Activated naive CD8-positive, alpha-beta T cell treated with anti-CD3 and anti-CD28 coated beads, Interleukin-2, amount 10 ng/mL, durations not matched to agents 7 days and 5 days (primary cell): Measurements from ENCODE around the gene TSPAN1. TPM values are rescaled to one million over a fixed set of nuclear protein-coding genes. Genes with fewer than 3 reads are reported as not detected.

Experiments used
- ATAC-seq: fragments of 150-1000 bp; cut with Tn5 transposase; one replicate; pipeline ENCODE4 v1.10.0; 2021; ENCODE audit warnings: low read depth, moderate library complexity
- POLR2A ChIA-PET: fragments of 350-600 bp; sonication (Branson Sonifier 250); formaldehyde crosslinking; loops from one replicate; lab custom pipeline; 2021; ENCODE audit warnings: antibody characterized with exemption; lab: Charles Lee
- DNase-seq: peaks from one replicate; pipeline ENCODE4 v3.0.0; 2021
- H3K27ac Mint-ChIP-seq: one replicate; pipeline ENCODE4 v1.8.0; 2022; ENCODE audit warnings: mild to moderate bottlenecking, mixed read lengths
- H3K27me3 Mint-ChIP-seq: one replicate; pipeline ENCODE4 v1.8.0; 2022; ENCODE audit warnings: mild to moderate bottlenecking, moderate library complexity, mixed read lengths
- H3K36me3 Mint-ChIP-seq: one replicate; pipeline ENCODE4 v1.8.0; 2021; ENCODE audit warnings: mild to moderate bottlenecking, mixed read lengths
- H3K4me1 Mint-ChIP-seq: one replicate; pipeline ENCODE4 v1.8.0; 2021; ENCODE audit warnings: mixed read lengths
- H3K4me3 Mint-ChIP-seq: one replicate; pipeline ENCODE4 v1.8.0; 2022; ENCODE audit warnings: mild to moderate bottlenecking, moderate library complexity, mixed read lengths
- H3K9me3 Mint-ChIP-seq: one replicate; pipeline ENCODE4 v1.8.0; 2021; ENCODE audit warnings: mixed read lengths
- total RNA-seq, 2 experiments: library from RNA; stranded (reverse); gene quantifications; one replicate each; pipeline ENCODE4 v1.2.3, GENCODE V29; 2021

The TSPAN1 gene
- total RNA-seq, 2 experiments from 2014 or later: not detected

GRCh38 chr1:46171871-46172270, 3.0 kb upstream of the TSPAN1 start:
- Mint-ChIP-seq H3K27ac (no peak overlapping the region), H3K4me3 (no peak overlapping the region), H3K9me3 (no peaks in the 10 kb centered on the region), H3K4me1 (peaks cover 9% of the 10 kb centered on the region), H3K36me3 (no peaks in the 10 kb centered on the region), H3K27me3 (peaks cover 4% of the 10 kb centered on the region)
- no peak for ATAC-seq
- POLR2A ChIA-PET: no interaction called here
- no peak for DNase-seq

DNA sequence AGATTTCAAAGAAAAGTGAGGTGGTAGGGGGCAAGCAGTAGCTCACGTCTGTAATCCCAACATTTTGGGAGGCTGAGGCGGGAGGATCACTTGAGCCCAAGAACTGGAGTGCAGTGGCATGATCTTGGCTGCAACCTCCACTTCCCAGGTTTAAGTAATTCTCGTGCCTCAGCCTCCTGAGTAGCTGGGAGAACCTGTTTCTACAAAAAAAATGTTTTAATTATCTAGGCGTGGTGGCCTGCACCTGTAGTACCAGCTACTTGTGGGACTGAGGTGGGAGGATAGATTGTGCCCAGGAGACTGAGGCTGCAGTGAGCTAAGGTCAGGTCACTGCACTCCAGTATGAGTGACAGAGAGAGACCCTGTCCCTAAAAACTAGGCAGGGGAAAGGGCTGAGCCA, 2.6 kb upstream of the TSPAN1 start:
- no peak overlapping the region for H3K4me3 Mint-ChIP-seq
- H3K27ac Mint-ChIP-seq: no peak overlapping the region
- H3K36me3 Mint-ChIP-seq: no peaks in the 10 kb centered on the region
- ATAC-seq (no peak), DNase-seq (no peak)
- H3K27me3 Mint-ChIP-seq: peaks cover 4% of the 10 kb centered on the region
- H3K4me1 Mint-ChIP-seq: peaks cover 5% of the 10 kb centered on the region
- no peaks in the 10 kb centered on the region for H3K9me3 Mint-ChIP-seq
- POLR2A ChIA-PET: no interaction called here

- Mint-ChIP-seq H3K27me3 (peaks cover 3% of the 10 kb centered on the region), H3K4me3 (no peak overlapping the region), H3K4me1 (peaks cover 2% of the 10 kb centered on the region), H3K36me3 (no peaks in the 10 kb centered on the region), H3K27ac (no peak overlapping the region), H3K9me3 (no peaks in the 10 kb centered on the region)
- POLR2A ChIA-PET: no interaction called here
- no peak for ATAC-seq
- no peak for DNase-seq
Observed at GRCh38 chr1:46173361-46173856, 1.5 kb upstream of the TSPAN1 start.

GRCh38 chr1:46175243-46175642, 356 bp downstream of the TSPAN1 start:
- no peaks in the 10 kb centered on the region for H3K9me3 Mint-ChIP-seq
- no peaks in the 10 kb centered on the region for H3K36me3 Mint-ChIP-seq
- H3K27ac Mint-ChIP-seq: no peak overlapping the region
- no peak for ATAC-seq
- H3K27me3 Mint-ChIP-seq: no peaks in the 10 kb centered on the region
- POLR2A ChIA-PET: no interaction called here
- H3K4me1 Mint-ChIP-seq: peaks cover 2% of the 10 kb centered on the region
- no peak overlapping the region for H3K4me3 Mint-ChIP-seq
- DNase-seq: no peak

DNA sequence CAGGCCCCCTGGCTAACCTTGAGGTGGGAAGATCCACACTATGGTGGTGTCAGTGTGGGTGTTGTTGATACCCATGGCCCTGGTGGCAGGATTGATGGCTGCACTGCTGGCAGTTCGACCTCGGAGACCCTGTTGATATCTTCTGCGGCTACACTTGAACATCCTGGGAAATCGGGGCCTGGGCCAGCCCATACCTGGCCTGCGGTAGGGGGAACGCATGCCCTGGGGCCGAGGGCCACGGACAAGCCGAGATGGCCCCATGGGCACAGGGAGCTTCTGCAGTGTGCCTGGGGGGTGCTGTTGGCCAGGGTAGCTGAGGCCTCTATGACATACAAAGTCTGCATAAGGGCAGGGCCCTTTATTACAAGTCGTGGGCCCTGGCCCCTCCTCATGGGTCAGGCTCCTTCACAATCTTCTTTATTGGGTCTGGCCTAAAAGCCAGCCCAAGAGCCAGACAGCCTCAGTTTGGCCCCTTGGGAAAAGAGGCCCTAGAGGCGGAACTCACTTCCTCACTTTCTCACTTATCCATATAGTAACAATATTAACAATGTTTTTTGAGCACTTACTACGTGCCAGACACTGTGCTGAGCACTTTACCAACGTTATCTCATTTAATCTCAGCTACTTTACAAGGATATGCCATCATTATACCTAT, 1.5 kb downstream of the TSPAN1 start, which contains the start of gene P3R3URF:
Gene P3R3URF (minus strand): TSS at position 278 of the 655 bp plus-strand sequence. CDS start 17 bp downstream, at position 261.
- ATAC-seq (no peak), DNase-seq (no peak)
- Mint-ChIP-seq H3K27ac (no peak within 1 kb of the TSS), H3K4me1 (peaks cover 2% of the 10 kb centered on the region), H3K27me3 (no peaks in the 10 kb centered on the region), H3K36me3 (no peaks in the 10 kb centered on the region), H3K9me3 (no peaks in the 10 kb centered on the region), H3K4me3 (no peak within 1 kb of the TSS)
- POLR2A ChIA-PET: no interaction called here

DNA sequence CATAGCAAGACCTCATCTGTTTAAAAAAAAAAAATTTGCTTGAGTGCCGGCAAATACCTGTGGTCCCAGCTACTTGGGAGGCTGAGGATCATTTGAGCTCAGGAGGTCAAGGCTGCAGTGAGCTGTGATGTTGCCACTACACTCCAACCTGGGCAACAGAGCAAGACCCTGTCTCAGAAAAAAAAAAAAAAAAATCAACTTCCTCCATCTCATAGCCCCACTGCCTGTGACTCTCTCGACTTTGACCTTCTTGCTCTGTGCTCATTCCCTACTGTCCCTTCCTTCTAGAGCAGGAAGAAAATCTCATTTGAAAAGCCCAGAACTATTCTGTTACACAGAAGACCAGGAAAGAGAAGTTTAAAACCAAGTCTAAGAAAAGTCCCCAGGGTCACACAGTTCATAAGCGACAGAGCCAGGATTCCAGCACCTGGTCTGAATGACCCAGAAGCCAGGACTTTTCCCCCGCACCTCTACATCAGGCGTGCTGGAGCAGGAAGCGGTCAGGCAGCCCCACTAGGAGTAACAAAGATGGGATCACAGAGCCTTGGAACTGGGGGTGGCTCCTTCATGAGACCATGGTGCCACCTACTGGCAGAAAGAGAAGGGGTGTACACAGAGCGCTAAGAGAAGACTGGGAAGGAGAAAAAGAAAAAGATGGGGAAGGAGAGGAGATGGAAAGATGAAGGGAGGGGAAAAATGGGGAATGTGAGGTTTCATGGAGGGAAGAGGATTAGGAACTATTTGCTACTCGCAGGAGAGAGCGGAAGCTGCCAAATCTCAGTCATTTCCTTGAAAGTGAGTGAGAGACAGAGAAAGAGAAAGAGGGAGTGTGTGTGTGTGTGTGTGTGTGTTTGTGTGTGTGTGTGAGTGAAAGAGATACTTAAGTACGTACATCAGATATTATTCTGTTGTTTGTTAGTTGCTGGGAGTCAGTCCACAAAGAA, 4.5 kb downstream of the TSPAN1 start:
- H3K9me3 Mint-ChIP-seq: no peaks in the 10 kb centered on the region
- H3K36me3 Mint-ChIP-seq: no peaks in the 10 kb centered on the region
- POLR2A ChIA-PET: interaction anchor here (0.7 kb wide), 1 partner anchor 147 kb away, joined by 3 read pairs; no protein-coding TSS in a partner anchor
- H3K4me3 Mint-ChIP-seq: no peak overlapping the region
- no peaks in the 10 kb centered on the region for H3K27me3 Mint-ChIP-seq
- DNase-seq (peak; percentile 54), ATAC-seq (peak; percentile 77)
- no peak overlapping the region for H3K27ac Mint-ChIP-seq
- H3K4me1 Mint-ChIP-seq: peaks cover 10% of the 10 kb centered on the region

- no peaks in the 10 kb centered on the region for H3K9me3 Mint-ChIP-seq
- ATAC-seq (no peak), DNase-seq (no peak)
Observed at GRCh38 chr1:46180082-46180616, 5.3 kb downstream of the TSPAN1 start.

DNA sequence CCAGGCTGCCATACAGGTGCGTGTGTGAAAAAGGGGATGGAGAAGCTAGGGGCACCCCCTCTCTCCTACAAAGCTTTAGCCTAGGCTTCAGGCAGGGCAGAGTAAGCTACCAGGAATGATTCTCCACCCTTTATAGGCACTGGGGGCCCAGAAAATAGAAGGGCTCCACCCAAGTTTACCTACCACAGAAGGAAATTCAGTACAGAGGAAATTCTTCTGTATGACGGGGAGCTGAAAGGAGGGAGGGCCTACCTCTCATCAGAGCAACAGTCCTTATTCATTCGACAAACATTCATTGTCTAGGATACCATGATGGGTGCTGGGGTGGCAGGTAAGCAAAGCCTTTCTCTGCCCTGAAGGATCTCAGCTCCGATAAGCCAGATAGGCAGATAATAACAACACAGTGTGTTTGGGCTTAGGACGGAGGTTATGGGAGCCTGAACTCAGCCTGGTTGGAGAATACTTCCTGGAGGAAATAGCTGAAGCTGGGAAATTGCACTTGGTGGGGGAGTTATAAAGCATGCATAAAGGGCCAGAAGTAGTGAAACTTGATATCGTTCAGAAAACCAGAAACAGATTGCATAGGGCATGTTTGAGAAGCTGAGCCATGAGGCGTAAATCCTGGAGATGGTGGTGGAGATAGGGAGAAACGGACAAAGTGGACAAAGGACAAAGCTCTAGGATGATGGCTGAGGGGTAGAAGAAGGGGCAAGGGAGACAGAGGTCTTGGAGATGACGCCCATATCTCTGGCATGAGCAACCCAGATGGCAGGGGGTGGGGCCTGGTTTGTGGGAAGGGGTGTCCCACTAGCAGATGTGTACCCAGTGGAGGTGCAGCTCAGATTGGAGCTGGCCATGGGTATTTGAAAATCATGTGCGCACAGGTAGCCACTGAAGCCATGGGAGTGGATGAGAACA, 6.7 kb downstream of the TSPAN1 start:
- POLR2A ChIA-PET: interaction anchor here (1.5 kb wide), 1 partner anchor 15 kb away, joined by 5 read pairs; no protein-coding TSS in a partner anchor
- Mint-ChIP-seq H3K27me3 (no peaks in the 10 kb centered on the region), H3K9me3 (no peaks in the 10 kb centered on the region), H3K27ac (no peak overlapping the region), H3K36me3 (no peaks in the 10 kb centered on the region), H3K4me3 (no peak overlapping the region), H3K4me1 (peaks cover 18% of the 10 kb centered on the region)
- DNase-seq (no peak), ATAC-seq (no peak)

More at GRCh38 chr1:46180082-46180616, 5.3 kb downstream of the TSPAN1 start:
- Mint-ChIP-seq H3K36me3 (no peaks in the 10 kb centered on the region), H3K27me3 (no peaks in the 10 kb centered on the region), H3K27ac (no peak overlapping the region), H3K4me3 (no peak overlapping the region), H3K4me1 (peaks cover 16% of the 10 kb centered on the region)
- POLR2A ChIA-PET: no interaction called here

GRCh38 chr1:46183079-46183847, 8.4 kb downstream of the TSPAN1 start:
- H3K9me3 Mint-ChIP-seq: no peaks in the 10 kb centered on the region
- ATAC-seq (no peak), DNase-seq (no peak)
- peaks cover 2% of the 10 kb centered on the region for H3K36me3 Mint-ChIP-seq
- no peak overlapping the region for H3K4me3 Mint-ChIP-seq
- POLR2A ChIA-PET: interaction anchor here (1.5 kb wide), 1 partner anchor 17 kb away, joined by 5 read pairs; no protein-coding TSS in a partner anchor
- peaks cover 18% of the 10 kb centered on the region for H3K4me1 Mint-ChIP-seq
- no peak overlapping the region for H3K27ac Mint-ChIP-seq
- no peaks in the 10 kb centered on the region for H3K27me3 Mint-ChIP-seq

DNA sequence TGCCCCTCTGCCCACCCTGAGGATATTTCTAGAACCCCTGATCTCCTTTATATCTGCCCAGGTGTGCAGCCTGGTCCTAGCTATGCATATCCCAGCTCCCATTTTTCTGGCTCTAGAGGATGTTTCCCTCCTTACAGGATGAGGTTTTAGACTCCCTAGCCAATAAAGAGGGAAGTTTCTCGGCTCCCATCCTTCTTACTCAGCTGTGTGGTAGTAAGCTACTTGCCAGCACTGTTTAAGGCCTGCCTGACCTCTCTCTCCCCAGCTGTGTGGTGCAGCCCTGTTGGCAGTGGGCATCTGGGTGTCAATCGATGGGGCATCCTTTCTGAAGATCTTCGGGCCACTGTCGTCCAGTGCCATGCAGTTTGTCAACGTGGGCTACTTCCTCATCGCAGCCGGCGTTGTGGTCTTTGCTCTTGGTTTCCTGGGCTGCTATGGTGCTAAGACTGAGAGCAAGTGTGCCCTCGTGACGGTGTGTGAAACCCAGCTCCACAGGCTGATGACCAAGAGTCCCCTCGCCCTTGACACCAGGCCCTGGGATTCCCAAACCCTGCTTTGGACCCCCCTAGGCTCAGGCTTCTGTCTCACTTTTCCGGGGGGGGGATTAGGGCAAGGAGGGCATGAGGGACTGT, 9.2 kb downstream of the TSPAN1 start:
- Mint-ChIP-seq H3K27me3 (no peaks in the 10 kb centered on the region), H3K36me3 (peaks cover 2% of the 10 kb centered on the region), H3K4me1 (peaks cover 18% of the 10 kb centered on the region), H3K4me3 (no peak overlapping the region), H3K27ac (no peak overlapping the region), H3K9me3 (no peaks in the 10 kb centered on the region)
- DNase-seq (no peak), ATAC-seq (no peak)
- POLR2A ChIA-PET: no interaction called here

DNA sequence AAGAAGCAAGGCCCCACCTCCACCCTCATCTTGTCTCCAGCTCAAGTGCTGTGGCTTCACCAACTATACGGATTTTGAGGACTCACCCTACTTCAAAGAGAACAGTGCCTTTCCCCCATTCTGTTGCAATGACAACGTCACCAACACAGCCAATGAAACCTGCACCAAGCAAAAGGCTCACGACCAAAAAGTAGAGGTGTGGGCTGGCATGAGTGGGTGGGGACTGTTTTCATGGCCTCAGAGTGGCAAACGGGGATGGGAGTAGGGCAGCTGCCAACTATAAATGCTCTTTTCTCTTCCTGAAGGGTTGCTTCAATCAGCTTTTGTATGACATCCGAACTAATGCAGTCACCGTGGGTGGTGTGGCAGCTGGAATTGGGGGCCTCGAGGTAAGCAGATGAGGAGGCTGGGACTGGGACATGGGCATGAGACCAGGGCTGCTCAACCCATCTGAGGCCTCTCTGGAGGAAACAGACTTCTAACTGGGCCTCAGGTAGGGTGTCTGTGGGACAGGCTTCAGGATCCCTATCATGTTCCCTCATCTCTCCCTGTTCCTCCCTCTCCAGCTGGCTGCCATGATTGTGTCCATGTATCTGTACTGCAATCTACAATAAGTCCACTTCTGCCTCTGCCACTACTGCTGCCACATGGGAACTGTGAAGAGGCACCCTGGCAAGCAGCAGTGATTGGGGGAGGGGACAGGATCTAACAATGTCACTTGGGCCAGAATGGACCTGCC, 10.2 kb downstream of the TSPAN1 start:
- Mint-ChIP-seq H3K9me3 (no peaks in the 10 kb centered on the region), H3K36me3 (peaks cover 4% of the 10 kb centered on the region), H3K4me3 (no peak overlapping the region), H3K27ac (peak overlapping the region; percentile 52), H3K27me3 (no peaks in the 10 kb centered on the region), H3K4me1 (peaks cover 18% of the 10 kb centered on the region)
- ATAC-seq (no peak), DNase-seq (no peak)
- POLR2A ChIA-PET: no interaction called here
